SK-N-SH (cell line): Measurements from ENCODE around the gene KLHL33.

Source experiments
- CHD2 ChIP-seq: fragments of 150-350 bp; IDR thresholded peaks from 2 replicates; pipeline ENCODE4 v1.6.1; 2018; ENCODE audit warnings: low read length; ENCODE audit not compliant: partially characterized antibody
- CTCF ChIP-seq: fragments of 200-600 bp; sonication (generic); IDR thresholded peaks from 2 replicates; pipeline ENCODE4 v1.6.1; 2017; ENCODE audit warnings: antibody characterized with exemption, mild to moderate bottlenecking, moderate library complexity
- EP300 ChIP-seq, 2 experiments: IDR thresholded peaks; 2 replicates each; pipeline versions ENCODE4 v1.4.0 to v1.6.1; 2012; ENCODE audit warnings: borderline replicate concordance in 1 of 2, low read depth in 1 of 2, low read length in 1 of 2
- EZH2phosphoT487 ChIP-seq: fragments of 200-600 bp; sonication (generic); IDR thresholded peaks from 2 replicates; pipeline ENCODE4 v1.6.1; 2017; ENCODE audit warnings: low read depth, mixed run types, mild to moderate bottlenecking, antibody characterized with exemption, moderate library complexity, borderline replicate concordance
- FOXM1 ChIP-seq: IDR thresholded peaks from 2 replicates; pipeline ENCODE4 v1.4.0; 2012; ENCODE audit warnings: low read depth, mild to moderate bottlenecking
- GATA2 ChIP-seq: sonication (generic); formaldehyde crosslinking; IDR thresholded peaks from 2 replicates; pipeline ENCODE4 v1.5.0; 2020; ENCODE audit warnings: mild to moderate bottlenecking, missing genetic modification reagents
- MAX ChIP-seq: IDR thresholded peaks from 2 replicates; pipeline ENCODE4 v1.4.0; 2012; ENCODE audit warnings: low read depth
- NFIC ChIP-seq: IDR thresholded peaks from 2 replicates; pipeline ENCODE4 v1.4.0; 2012; ENCODE audit warnings: borderline replicate concordance
- POLR2AphosphoS5 ChIP-seq: IDR thresholded peaks from 2 replicates; pipeline ENCODE4 v1.6.1; 2012; ENCODE audit warnings: low read depth, low read length
- REST ChIP-seq: IDR thresholded peaks from 2 replicates; pipeline ENCODE4 v1.6.1; 2012; ENCODE audit warnings: mild to moderate bottlenecking, low read depth, low read length, moderate library complexity
- RFX5 ChIP-seq: IDR thresholded peaks from 2 replicates; pipeline ENCODE4 v1.6.1; 2012; ENCODE audit warnings: mild to moderate bottlenecking, improper control_type of control experiment, low read length
- SIN3A ChIP-seq: IDR thresholded peaks from 2 replicates; pipeline ENCODE4 v1.6.1; 2012; ENCODE audit warnings: low read depth, mild to moderate bottlenecking, low read length, moderate library complexity, borderline replicate concordance
- YY1 ChIP-seq: IDR thresholded peaks from 2 replicates; pipeline ENCODE4 v1.4.0; 2012; ENCODE audit warnings: low read depth, mild to moderate bottlenecking
- ZBTB33 ChIP-seq: IDR thresholded peaks from 2 replicates; pipeline ENCODE4 v1.4.0; 2012; ENCODE audit warnings: low read depth, borderline replicate concordance

GRCh38 chr14:20434701-20435581 is 1.0 kb downstream of the KLHL33 start:
- TF ChIP-seq CTCF, result no peak
- no peak for TF ChIP-seq EP300 (IDR thresholded peaks at IDR 0.05; ENCODE audit: borderline replicate concordance in 1 of 2, low read depth in 1 of 2, low read length in 1 of 2)
- no peak for TF ChIP-seq ZBTB33
- no peak for TF ChIP-seq EZH2phosphoT487
- TF ChIP-seq SIN3A, result no peak
- TF ChIP-seq POLR2AphosphoS5, result no peak
- no peak for TF ChIP-seq RFX5
- no peak for TF ChIP-seq YY1
- TF ChIP-seq GATA2, result no peak
- TF ChIP-seq REST, result no peak
- TF ChIP-seq FOXM1, result no peak
- TF ChIP-seq CHD2, result no peak
- no peak for TF ChIP-seq MAX
- TF ChIP-seq NFIC, result no peak
